AG09319 (cell line): ENCODE results near the gene OTOF.

Experiments
- DNase-seq: peaks from one replicate; pipeline ENCODE4 v3.0.0-alpha.2; 2010; ENCODE audit warnings: low read depth; ENCODE audit errors: extremely low read depth
- CTCF ChIP-seq: IDR thresholded peaks from 2 replicates; pipeline ENCODE4 v1.5.1; 2011; ENCODE audit warnings: low read depth, mild to moderate bottlenecking, inconsistent platforms, low read length, moderate library complexity

Gene OTOF

GRCh38 chr2:26477126-26477910 lies 606 bp downstream of the OTOF start:
- no peak for TF ChIP-seq CTCF
- no peak for DNase-seq

GRCh38 chr2:26475832-26476501 lies 2.0 kb downstream of the OTOF start:
- TF ChIP-seq CTCF, result no peak
- DNase-seq, result no peak

GRCh38 chr2:26475037-26475436 lies 2.9 kb downstream of the OTOF start:
- no peak for DNase-seq
- TF ChIP-seq CTCF, result no peak

GRCh38 chr2:26474261-26474785 lies 3.6 kb downstream of the OTOF start:
- TF ChIP-seq CTCF, result no peak

GRCh38 chr2:26473796-26474195 lies 4.1 kb downstream of the OTOF start:
- no peak for DNase-seq

More at GRCh38 chr2:26474261-26474785, 3.6 kb downstream of the OTOF start:
- DNase-seq, result no peak

GRCh38 chr2:26472821-26473655 lies 4.9 kb downstream of the OTOF start:
- DNase-seq, result no peak

More at GRCh38 chr2:26473796-26474195, 4.1 kb downstream of the OTOF start:
- TF ChIP-seq CTCF, result no peak

More at GRCh38 chr2:26472821-26473655, 4.9 kb downstream of the OTOF start:
- TF ChIP-seq CTCF, result no peak
